Nephron progenitor cell (in vitro differentiated cells): Measurements from ENCODE around the gene PLCL2.

Experiments used
- DNase-seq: peaks from one replicate; pipeline ENCODE4 v3.0.0; 2021
- H3K27ac Mint-ChIP-seq: 2 replicates; pipeline ENCODE4 v1.8.0; 2021; ENCODE audit warnings: mild to moderate bottlenecking, moderate library complexity, mixed read lengths
- H3K27me3 Mint-ChIP-seq: 2 replicates; pipeline ENCODE4 v1.8.0; 2021; ENCODE audit warnings: mild to moderate bottlenecking, low read depth, mixed read lengths; ENCODE audit not compliant: poor library complexity
- H3K36me3 Mint-ChIP-seq: 2 replicates; pipeline ENCODE4 v1.8.0; 2021; ENCODE audit warnings: low read depth, mixed read lengths
- H3K4me1 Mint-ChIP-seq: 2 replicates; pipeline ENCODE4 v1.8.0; 2021; ENCODE audit warnings: mixed read lengths
- H3K4me3 Mint-ChIP-seq: 2 replicates; pipeline ENCODE4 v1.8.0; 2021; ENCODE audit warnings: mild to moderate bottlenecking, moderate library complexity, mixed read lengths
- H3K9me3 Mint-ChIP-seq: 2 replicates; pipeline ENCODE4 v1.8.0; 2021; ENCODE audit warnings: mild to moderate bottlenecking, moderate library complexity, mixed read lengths
- CTCF ChIP-seq: fragments of 200-600 bp; sonication (generic); IDR thresholded peaks from 2 replicates; pipeline ENCODE4 v1.5.0; 2021; ENCODE audit warnings: antibody characterized with exemption

PLCL2 gene

DNA sequence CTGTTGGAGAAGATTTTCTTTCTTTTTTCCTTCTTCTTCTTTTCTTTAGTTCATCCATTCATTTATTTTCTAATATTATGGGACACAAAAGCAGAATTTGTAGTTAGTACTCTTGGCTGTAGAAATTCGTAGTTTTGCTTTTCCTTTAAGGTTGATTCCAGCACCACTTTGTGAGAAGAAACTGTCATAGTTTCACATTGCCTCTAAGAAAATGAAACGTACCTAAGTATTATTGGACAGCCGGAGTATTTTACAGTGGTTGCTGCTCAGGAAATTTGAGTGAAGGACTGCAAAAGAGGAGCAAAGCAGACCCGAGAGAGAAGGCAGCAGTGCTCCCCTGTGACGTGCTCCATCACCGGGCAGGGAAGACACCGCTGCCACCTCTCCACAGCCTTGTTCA, 48.1 kb downstream of the PLCL2 start:
- DNase-seq, result no peak

GRCh38 chr3:16935781-16936180, 51.0 kb downstream of the PLCL2 start:
- TF ChIP-seq CTCF, result no peak
- Mint-ChIP-seq H3K27ac (no peak overlapping the region), H3K4me1 (no peaks in the 10 kb centered on the region), H3K36me3 (no peaks in the 10 kb centered on the region), H3K9me3 (no peaks in the 10 kb centered on the region), H3K4me3 (no peak overlapping the region), H3K27me3 (no peaks in the 10 kb centered on the region)
- no peak for DNase-seq

More for the DNA sequence above, 48.1 kb downstream of the PLCL2 start:
- H3K4me1 Mint-ChIP-seq, result no peaks in the 10 kb centered on the region
- H3K27me3 Mint-ChIP-seq, result no peaks in the 10 kb centered on the region
- TF ChIP-seq CTCF, result no peak
- H3K27ac Mint-ChIP-seq, result no peak overlapping the region
- no peak overlapping the region for H3K4me3 Mint-ChIP-seq
- no peaks in the 10 kb centered on the region for H3K36me3 Mint-ChIP-seq
- H3K9me3 Mint-ChIP-seq, result no peaks in the 10 kb centered on the region

GRCh38 chr3:16936233-16936632, 51.5 kb downstream of the PLCL2 start:
- no peak for DNase-seq
- peaks cover 4% of the 10 kb centered on the region for H3K4me1 Mint-ChIP-seq
- H3K27me3 Mint-ChIP-seq, result peaks cover 3% of the 10 kb centered on the region
- H3K9me3 Mint-ChIP-seq, result no peaks in the 10 kb centered on the region
- no peaks in the 10 kb centered on the region for H3K36me3 Mint-ChIP-seq
- no peak for TF ChIP-seq CTCF
- H3K27ac Mint-ChIP-seq, result no peak overlapping the region
- H3K4me3 Mint-ChIP-seq, result no peak overlapping the region

DNA sequence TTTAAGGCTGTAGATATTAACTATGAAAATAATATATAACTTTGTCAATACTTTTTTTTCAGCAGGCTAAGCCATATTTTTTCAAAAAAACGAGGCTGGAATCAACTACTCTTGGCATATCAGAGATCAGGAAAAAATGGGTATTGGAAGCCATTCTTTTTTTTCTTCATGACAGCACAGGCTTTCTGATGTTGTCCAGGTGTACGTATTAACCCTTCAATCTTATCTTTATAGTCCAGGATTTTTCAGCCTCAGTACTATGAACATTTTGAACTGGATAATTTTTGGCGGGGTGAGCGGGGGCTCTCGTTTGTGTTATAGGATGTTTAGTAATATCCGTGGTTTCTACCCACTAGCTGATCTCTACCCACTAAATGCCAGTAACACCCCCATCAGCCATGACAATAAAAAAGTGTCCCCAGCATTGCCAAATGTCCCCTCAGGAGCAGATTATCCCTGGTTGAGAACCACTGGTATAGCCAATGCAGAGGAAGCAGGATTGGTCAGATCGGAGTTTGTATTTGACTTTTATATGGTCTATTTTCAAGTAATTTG, 52.0 kb downstream of the PLCL2 start:
- no peaks in the 10 kb centered on the region for H3K9me3 Mint-ChIP-seq
- H3K4me3 Mint-ChIP-seq, result no peak overlapping the region
- no peak for TF ChIP-seq CTCF
- peaks cover 3% of the 10 kb centered on the region for H3K27me3 Mint-ChIP-seq
- H3K4me1 Mint-ChIP-seq, result peaks cover 9% of the 10 kb centered on the region
- no peaks in the 10 kb centered on the region for H3K36me3 Mint-ChIP-seq
- peak overlapping the region; percentile 16 for H3K27ac Mint-ChIP-seq
- DNase-seq, result no peak

DNA sequence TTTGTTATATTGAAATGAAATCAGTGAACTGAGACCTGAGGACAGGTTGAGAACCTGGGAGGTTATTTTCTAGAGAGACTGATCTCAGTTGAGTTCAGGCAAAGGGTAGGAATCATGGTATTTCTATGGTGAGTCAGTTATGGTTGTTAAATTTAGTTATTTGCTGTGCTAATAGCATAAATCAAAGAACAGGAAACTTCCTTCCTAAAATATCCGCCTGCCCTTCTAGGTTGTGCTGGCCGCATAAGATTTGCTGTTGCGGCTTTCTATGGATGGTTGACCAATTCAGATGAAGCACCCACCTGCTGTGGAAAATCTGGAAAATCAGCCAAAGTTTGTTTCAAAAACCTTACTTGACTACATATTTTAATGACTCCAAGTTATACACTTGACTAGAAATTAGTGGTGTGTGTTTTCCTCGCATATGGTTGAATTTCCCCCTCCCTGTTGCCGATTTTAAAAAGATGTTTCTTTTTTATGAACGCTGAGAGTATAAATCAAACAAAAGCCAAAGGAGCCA, 52.6 kb downstream of the PLCL2 start:
- peaks cover 3% of the 10 kb centered on the region for H3K27me3 Mint-ChIP-seq
- no peak for DNase-seq

More for the DNA sequence above, 52.6 kb downstream of the PLCL2 start:
- H3K4me1 Mint-ChIP-seq, result peaks cover 9% of the 10 kb centered on the region
- no peak overlapping the region for H3K4me3 Mint-ChIP-seq
- no peaks in the 10 kb centered on the region for H3K36me3 Mint-ChIP-seq
- H3K27ac Mint-ChIP-seq, result no peak overlapping the region
- no peak for TF ChIP-seq CTCF
- no peaks in the 10 kb centered on the region for H3K9me3 Mint-ChIP-seq
